NB4 (cell line): ENCODE results near the gene GOLGA1.

Experiments
- DNase-seq: peaks from one replicate; pipeline ENCODE4 v3.0.0; 2010; ENCODE audit warnings: low read depth
- H3K4me3 ChIP-seq: one replicate; pipeline ENCODE4 v1.5.1; 2011; ENCODE audit warnings: mild to moderate bottlenecking, low read depth, low read length, moderate library complexity
- MYC ChIP-seq: IDR thresholded peaks from 2 replicates; pipeline ENCODE4 v1.6.1; 2011; ENCODE audit warnings: low read depth, low read length
- POLR2A ChIP-seq: IDR thresholded peaks from 2 replicates; pipeline ENCODE4 v1.6.1; 2011; ENCODE audit warnings: mild to moderate bottlenecking; ENCODE audit not compliant: insufficient read length; ENCODE audit errors: extremely low read depth
- TF ChIP-seq, protein P1 (sequence below): IDR thresholded peaks from one replicate; pipeline ENCODE4 v1.5.1; 2012; ENCODE audit warnings: low read depth, low read length
- TF ChIP-seq, protein P2 (sequence below): IDR thresholded peaks from 2 replicates; pipeline ENCODE4 v1.6.1; 2011; ENCODE audit warnings: low read depth, low read length

GOLGA1 gene

DNA sequence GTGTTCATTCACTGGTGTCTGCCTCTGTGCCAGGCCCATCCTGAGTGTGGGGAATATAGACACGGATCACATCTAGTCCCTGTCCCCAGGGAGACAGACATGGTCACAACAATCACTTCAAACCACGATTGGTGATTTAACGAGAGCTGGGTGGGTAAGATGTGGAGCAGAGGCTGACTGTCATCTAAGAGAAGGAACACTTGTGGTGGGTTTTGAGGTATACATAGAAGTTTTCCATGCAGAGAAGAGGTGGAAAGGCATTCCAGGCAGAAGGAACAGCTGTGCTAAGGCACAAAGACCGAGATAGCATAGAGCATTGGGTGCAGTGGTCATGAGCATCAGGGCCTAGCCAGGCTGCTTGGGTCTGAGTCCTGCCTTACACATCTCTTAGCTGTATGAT is 110.3 kb downstream of the GOLGA1 start:
- no peak for DNase-seq
- no peak overlapping the region for H3K4me3 ChIP-seq
- no peak for TF ChIP-seq MYC
- TF ChIP-seq POLR2A, result no peak
- TF ChIP-seq, protein P1, sequence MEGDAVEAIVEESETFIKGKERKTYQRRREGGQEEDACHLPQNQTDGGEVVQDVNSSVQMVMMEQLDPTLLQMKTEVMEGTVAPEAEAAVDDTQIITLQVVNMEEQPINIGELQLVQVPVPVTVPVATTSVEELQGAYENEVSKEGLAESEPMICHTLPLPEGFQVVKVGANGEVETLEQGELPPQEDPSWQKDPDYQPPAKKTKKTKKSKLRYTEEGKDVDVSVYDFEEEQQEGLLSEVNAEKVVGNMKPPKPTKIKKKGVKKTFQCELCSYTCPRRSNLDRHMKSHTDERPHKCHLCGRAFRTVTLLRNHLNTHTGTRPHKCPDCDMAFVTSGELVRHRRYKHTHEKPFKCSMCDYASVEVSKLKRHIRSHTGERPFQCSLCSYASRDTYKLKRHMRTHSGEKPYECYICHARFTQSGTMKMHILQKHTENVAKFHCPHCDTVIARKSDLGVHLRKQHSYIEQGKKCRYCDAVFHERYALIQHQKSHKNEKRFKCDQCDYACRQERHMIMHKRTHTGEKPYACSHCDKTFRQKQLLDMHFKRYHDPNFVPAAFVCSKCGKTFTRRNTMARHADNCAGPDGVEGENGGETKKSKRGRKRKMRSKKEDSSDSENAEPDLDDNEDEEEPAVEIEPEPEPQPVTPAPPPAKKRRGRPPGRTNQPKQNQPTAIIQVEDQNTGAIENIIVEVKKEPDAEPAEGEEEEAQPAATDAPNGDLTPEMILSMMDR, result no peak
- TF ChIP-seq, protein P2, sequence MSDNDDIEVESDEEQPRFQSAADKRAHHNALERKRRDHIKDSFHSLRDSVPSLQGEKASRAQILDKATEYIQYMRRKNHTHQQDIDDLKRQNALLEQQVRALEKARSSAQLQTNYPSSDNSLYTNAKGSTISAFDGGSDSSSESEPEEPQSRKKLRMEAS, result no peak

DNA sequence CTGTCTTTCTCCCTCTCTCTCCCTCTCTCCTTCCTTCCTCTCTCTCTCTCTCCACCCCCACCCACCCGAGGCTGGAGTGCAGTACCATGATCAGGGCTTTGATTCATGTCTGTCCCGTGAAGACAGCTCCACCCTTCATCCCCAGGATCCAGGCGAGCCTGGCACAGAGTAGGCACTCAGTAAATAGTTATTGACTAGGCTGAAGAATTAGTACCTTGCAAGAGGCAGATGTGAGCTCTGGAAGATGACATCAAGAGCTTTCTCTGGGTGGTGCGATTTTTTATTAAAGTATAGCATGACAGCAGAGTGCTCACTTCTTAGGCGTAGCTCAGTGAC is 111.6 kb downstream of the GOLGA1 start:
- no peak overlapping the region for H3K4me3 ChIP-seq
- no peak for TF ChIP-seq MYC
- TF ChIP-seq POLR2A, result no peak
- TF ChIP-seq, protein P1, result no peak
- TF ChIP-seq, protein P2, result no peak
- no peak for DNase-seq

DNA sequence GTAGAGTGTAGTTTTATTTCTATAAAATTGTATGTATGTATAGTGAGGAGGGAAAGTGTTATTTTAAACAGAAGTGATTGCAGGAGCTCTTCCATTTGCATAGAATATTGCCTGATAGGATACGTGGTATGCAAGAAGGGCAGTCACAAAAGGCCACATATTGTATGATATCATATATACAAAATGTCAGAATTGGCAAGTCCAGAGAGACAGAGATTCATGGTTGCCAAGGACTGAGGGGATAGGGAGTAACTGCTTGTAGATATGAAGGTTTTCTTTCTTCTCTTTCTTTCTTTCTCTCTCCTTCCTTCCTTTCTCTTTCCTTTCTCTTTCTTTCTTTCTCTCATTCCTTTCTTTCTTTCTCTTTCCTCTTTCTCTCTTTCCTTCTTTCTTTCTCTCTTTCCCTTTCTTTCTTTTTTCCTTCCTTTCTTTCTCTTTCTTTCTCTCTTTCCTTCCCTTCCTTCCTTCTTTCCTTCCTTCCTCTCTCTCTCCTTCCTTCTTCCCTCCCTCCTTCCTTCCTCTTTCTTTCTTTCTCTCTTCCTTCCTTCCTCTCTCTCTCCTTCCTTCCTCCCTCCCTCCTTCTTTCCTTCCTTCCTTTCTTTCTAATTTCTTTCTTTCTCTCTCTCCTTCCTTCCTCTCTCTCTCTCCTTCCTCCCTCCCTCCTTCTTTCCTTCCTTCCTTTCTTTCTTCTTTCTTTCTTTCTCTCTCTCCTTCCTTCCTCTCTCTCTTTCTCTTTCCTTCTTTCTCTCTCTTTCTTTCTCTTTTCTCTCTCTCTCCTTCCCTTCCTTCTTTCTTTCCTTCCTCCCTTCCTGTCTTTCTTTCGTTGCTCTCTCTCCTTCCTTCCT is 112.2 kb downstream of the GOLGA1 start:
- no peak for DNase-seq
- TF ChIP-seq MYC (no peak), POLR2A (no peak)
- TF ChIP-seq, protein P1, result no peak
- TF ChIP-seq, protein P2, result no peak
- no peak overlapping the region for H3K4me3 ChIP-seq
